Ramos (cell line): ENCODE data around the gene MTTP.
"Not testable (repeated sequence)": the region's sequence is repeated elsewhere in the genome, so short reads cannot be mapped to it uniquely, and the experiment has no call there.

Experiments
- in situ Hi-C: fragments of 300-500 bp; cut with MboI; formaldehyde crosslinking; loops from one replicate; pipeline ENCODE4 v1.14.3; 2022; ENCODE audit warnings: low sequenced_read_pairs; ENCODE audit not compliant: unreplicated experiment

MTTP gene

GRCh38 chr4:99574530-99575324, at the start of gene MTTP:
TSS of gene MTTP (plus strand) at chr4:99574824. CDS start at chr4:99574910, 86 bp downstream.
- in situ Hi-C loops, result loop anchor here (25.0 kb wide), 1 partner anchor 313 kb away; the partner anchor contains the start of gene LAMTOR3

- in situ Hi-C loops, result no loop called here
These were observed 45.4 kb upstream of the MTTP start for GRCh38 chr4:99529228-99529627.

DNA sequence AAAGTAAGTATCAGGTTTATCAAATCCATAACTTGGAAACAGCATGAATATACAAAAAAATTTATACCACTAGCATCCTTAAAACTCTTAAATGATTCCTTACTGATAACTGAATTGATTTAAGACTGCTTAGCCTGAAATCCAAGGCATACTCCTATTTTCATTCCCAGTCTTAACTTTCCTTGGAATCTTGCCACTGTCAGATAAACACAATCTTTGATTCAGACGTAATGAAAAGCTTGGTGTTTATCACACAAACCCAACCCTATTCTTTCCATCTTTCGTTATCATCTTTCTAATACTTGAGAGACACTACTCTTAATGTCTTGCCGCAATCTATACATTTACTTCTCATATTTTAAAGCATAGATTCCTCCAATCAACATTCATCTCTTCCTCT, 44.7 kb upstream of the MTTP start:
- in situ Hi-C loops, result no loop called here

DNA sequence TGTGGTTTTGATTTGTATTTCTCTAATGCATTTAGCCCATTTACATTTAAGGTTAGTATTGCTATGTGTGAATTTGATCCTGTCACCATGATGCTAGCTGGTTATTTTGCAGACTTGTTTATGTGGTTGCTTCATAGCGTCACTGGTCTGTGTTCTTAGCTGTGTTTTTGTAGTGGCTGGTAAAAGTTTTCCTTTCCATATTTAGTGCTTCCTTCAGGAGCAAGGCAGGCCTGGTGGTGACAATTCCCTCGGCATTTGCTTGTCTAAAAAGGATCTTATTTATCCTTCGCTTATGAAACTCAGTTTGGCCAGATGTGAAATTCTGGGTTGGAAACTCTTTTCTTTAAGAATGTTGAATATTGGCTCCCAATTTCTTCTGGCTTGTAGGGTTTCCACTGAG, 39.9 kb upstream of the MTTP start:
- in situ Hi-C loops, result not testable (repeated sequence)

- in situ Hi-C loops, result no loop called here
These were observed 38.4 kb upstream of the MTTP start for GRCh38 chr4:99536271-99536670.

- in situ Hi-C loops, result no loop called here
These were observed 37.8 kb upstream of the MTTP start for GRCh38 chr4:99536848-99537247.

DNA sequence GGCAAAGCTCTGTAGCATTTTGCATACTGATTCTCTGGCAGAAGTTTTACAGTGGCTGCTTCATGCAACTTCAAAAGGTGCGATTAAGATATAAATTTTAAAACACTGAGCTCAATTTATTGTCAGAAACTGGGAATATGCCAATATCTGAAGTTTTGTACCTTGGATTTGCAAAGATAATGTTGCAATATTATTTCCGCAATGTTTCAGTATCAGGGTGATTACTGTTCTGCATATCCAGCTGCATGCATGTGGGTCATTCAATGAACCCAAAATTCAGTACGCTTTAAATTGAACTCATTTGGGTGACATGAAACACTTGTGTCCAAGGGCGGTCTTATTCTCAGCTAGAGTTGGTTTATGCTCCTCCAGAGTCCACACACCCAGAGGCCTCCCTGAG, 37.0 kb upstream of the MTTP start:
- in situ Hi-C loops, result no loop called here

GRCh38 chr4:99540277-99540939, 34.2 kb upstream of the MTTP start:
- in situ Hi-C loops, result no loop called here

DNA sequence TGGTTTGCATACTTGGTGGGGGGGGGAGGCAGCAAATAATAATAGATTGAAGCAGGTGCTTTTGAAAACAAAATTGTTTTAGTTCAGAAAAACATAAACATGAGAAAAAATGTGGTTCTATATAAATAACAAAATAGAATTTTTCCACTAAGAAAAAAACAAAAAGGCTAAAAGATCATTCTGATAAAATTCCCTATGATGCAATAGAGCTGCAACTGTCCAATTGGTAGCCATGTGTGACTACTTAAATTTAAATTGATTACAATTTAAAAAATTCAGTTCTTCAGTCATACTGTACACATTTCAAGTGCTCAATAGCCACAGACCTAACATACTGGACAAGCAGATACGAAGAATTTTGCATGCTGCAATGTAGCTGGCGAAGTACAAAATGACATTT, 21.8 kb upstream of the MTTP start:
- in situ Hi-C loops, result loop anchor here (25.0 kb wide), 1 partner anchor 334 kb away; the partner anchor contains the start of gene LAMTOR3

DNA sequence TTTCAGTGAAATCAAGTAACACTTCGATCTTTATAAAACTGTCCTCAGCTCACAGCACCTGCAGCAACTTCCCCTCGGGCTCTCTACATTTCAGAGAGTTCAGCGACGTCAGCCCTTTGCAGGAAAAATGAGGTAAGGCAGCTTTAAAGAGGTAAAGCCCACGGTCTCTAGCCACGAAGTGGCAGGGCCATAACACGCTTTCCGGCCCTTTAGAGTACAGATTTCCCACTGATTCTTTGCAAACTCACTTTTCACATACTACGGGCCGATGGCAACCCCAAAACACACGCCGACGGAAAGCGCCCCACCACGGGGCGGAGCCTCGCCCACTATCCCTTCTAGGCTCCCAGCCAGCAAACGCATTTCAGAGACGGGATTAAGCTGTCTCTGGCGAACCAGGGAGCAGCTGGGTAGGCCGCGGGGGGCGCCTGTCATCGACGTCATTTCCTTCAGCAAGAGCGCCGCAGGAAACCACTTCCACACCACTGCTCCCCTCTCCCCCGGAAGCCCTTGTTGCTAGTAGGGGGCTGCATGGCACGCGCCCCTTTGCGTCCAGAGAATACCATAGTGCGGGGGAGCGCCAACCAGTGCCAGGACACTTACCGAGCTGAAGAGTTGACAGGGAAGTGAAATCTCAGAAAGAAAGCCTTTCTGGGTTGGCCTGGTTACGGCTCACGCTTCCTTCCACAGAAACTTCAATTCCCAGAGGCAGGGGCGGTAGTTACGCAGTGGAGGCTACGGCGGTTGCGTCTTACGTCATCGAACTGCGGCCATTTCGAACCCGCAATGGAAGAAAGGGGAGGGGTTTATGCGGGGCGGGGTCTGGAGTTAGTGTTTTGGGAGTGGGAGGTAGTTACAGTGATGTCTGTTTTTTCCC, 11.1 kb upstream of the MTTP start, which contains the start of gene TRMT10A:
Gene TRMT10A, minus strand, starts transcription at position 730 of the 877 bp plus-strand sequence. CDS start 4,701 bp downstream, outside the sequence.
- in situ Hi-C loops, result loop anchor here (5.0 to 25.0 kb wide), 2 partner anchors 244 to 324 kb away; partner anchors contain the start of gene LAMTOR3

- in situ Hi-C loops, result loop anchor here (5.0 to 25.0 kb wide), 2 partner anchors 242 to 322 kb away; partner anchors contain the start of gene LAMTOR3
These were observed 9.7 kb upstream of the MTTP start for GRCh38 chr4:99564921-99565320.

DNA sequence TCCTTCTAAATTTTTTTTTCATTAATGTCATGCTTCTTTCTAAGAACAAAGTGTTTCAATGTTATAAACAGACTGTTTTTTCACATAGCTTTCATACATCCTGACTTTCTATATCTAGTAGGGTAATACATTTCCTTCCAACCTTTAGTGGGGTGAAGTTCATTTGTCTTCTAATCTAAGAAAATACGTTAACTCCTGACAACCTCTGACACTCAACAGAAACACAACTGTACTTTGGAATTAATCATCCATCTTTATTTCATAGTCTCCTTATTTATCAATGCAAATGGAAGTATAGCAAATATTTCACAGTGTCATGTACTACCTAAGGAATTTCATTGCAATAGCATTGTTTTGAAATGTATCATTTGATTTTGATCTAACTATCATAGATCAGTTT, 2.7 kb upstream of the MTTP start:
- in situ Hi-C loops, result loop anchor here (25.0 kb wide), 1 partner anchor 315 kb away; the partner anchor contains the start of gene LAMTOR3

- in situ Hi-C loops, result loop anchor here (25.0 kb wide), 1 partner anchor 315 kb away; the partner anchor contains the start of gene LAMTOR3
These were observed 1.9 kb upstream of the MTTP start for GRCh38 chr4:99572527-99573240.

- in situ Hi-C loops, result loop anchor here (25.0 kb wide), 1 partner anchor 313 kb away; the partner anchor contains the start of gene LAMTOR3
These were observed 772 bp upstream of the MTTP start for GRCh38 chr4:99573735-99574368.

DNA sequence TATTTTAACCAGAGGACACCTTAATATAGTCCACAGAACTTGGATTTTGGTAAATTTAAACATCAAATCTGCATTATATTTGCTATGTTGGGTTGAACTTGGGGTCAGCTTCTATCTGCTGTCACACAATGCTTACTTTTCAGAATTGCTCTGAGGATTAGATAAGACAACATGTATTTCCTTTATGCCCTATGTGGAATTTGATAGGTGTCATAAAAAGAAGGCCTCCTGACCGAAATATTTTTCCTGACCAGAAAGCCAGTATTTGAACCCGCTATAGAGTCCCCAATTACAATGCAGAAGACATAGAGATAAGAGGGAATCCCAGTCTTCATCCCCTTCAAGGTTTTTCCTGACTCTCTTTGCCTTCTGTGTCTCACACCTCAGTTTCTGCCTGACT, 4.1 kb downstream of the MTTP start:
- in situ Hi-C loops, result no loop called here

GRCh38 chr4:99585516-99585915, 10.9 kb downstream of the MTTP start:
- in situ Hi-C loops, result no loop called here

- in situ Hi-C loops, result no loop called here
These were observed 11.7 kb downstream of the MTTP start for GRCh38 chr4:99586322-99586721.

GRCh38 chr4:99586797-99587196, 12.2 kb downstream of the MTTP start:
- in situ Hi-C loops, result no loop called here

- in situ Hi-C loops, result no loop called here
These were observed 12.7 kb downstream of the MTTP start for GRCh38 chr4:99587309-99587708.
